ENCODE data around the gene RUNX1. TPM values are rescaled to one million over a fixed set of nuclear protein-coding genes. Genes with fewer than 3 reads are reported as not detected.
A peak's percentile ranks its signal among the peaks of the same experiment; 100 is the strongest.

RUNX1 gene
- total and polyA plus RNA-seq, 2 of the 13 experiments (the other 11 are each of a cell fraction or from before 2014, with no cell fraction given): 5.4 to 6.4 TPM

GRCh38 chr21:34836103-34836932 is 212.8 kb downstream of the RUNX1 start (continued):
- TF ChIP-seq ZBTB2 (CRISPR knock-in tag; IDR thresholded peaks at IDR 0.05; ENCODE audit: low read depth): no peak
- no peak for TF ChIP-seq SP140L (CRISPR knock-in tag; IDR thresholded peaks at IDR 0.05; ENCODE audit: borderline replicate concordance)
- no peak for TF ChIP-seq ZNF619 (CRISPR knock-in tag; IDR thresholded peaks at IDR 0.05)
- no peak for TF ChIP-seq ZSCAN25 (CRISPR knock-in tag; IDR thresholded peaks at IDR 0.05)
- TF ChIP-seq TBP (CRISPR knock-in tag; IDR thresholded peaks at IDR 0.05): no peak
- no peak for TF ChIP-seq ZNF704 (CRISPR knock-in tag; IDR thresholded peaks at IDR 0.05; ENCODE audit: borderline replicate concordance)
- no peak for TF ChIP-seq HNRNPL (IDR thresholded peaks at IDR 0.05; ENCODE audit: low read depth, low read length)
- no peak for TF ChIP-seq ZNF589 (CRISPR knock-in tag; conservative IDR thresholded peaks at IDR 0.05)
- no peak for TF ChIP-seq TERF1 (CRISPR knock-in tag; IDR thresholded peaks at IDR 0.05)
- no peak for TF ChIP-seq TFDP2 (CRISPR knock-in tag; IDR thresholded peaks at IDR 0.05)
- peak; percentile 18; the same call in 1 of the 2 replicates for TF ChIP-seq ETV5 (CRISPR knock-in tag; IDR thresholded peaks at IDR 0.05; ENCODE audit: borderline replicate concordance)
- TF ChIP-seq ZSCAN29 (CRISPR knock-in tag; conservative IDR thresholded peaks at IDR 0.05): 0 out of 2 replicates have a peak, but pooled peaks have one; percentile 36
- TF ChIP-seq MBD4 (IDR thresholded peaks at IDR 0.05; ENCODE audit: borderline replicate concordance, low read length): no peak
- 0 out of 2 replicates have a peak, but pooled peaks have one; percentile 28 for TF ChIP-seq ZC3H4 (CRISPR knock-in tag; IDR thresholded peaks at IDR 0.05; ENCODE audit: borderline replicate concordance)
- no peak for TF ChIP-seq NFAT5 (CRISPR knock-in tag; IDR thresholded peaks at IDR 0.05)
- TF ChIP-seq TGIF2 (CRISPR knock-in tag; IDR thresholded peaks at IDR 0.05): peak; percentile 65; the same call in 1 of the 2 replicates
- TF ChIP-seq TAF1 (CRISPR knock-in tag; IDR thresholded peaks at IDR 0.05): no peak; the same call in 1 of the 2 replicates
- no peak for TF ChIP-seq KLF13 (CRISPR knock-in tag; IDR thresholded peaks at IDR 0.05)
- no peak for TF ChIP-seq REXO4 (CRISPR knock-in tag; IDR thresholded peaks at IDR 0.05; ENCODE audit: borderline replicate concordance)

Data from HepG2 (cell line).